GM19468 (cell line): ENCODE results near the gene MBP.
"Not testable (repeated sequence)": the region's sequence is repeated elsewhere in the genome, so short reads cannot be mapped to it uniquely, and the experiment has no call there.

ENCODE experiments used
- ATAC-seq: cut with Tn5 transposase; IDR thresholded peaks from one replicate; pipeline ENCODE4 v1.9.1; 2021; ENCODE audit warnings: mild to moderate bottlenecking, moderate library complexity, moderate number of reproducible peaks; ENCODE audit not compliant: unreplicated experiment; ENCODE audit errors: extremely low read depth

Gene MBP

DNA sequence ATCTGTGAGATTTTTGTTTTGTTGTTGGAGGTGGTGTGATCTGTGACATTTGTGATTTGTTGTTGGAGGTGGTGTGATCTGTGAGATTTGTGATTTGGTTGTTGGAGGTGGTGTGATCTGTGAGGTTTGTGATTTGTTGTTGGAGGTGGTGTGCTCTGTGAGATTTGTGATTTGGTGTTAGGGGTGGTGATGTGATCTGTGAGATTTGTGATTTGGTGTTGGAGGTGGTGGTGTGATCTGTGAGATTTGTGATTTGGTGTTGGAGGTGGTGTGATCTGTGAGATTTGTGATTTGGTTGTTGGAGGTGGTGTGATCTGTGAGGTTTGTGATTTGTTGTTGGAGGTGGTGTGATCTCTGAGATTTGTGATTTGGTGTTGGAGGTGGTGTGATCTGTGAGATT lies 165.3 kb downstream of the MBP start:
- ATAC-seq: not testable (repeated sequence)

- ATAC-seq: peak; percentile 23
Measured at GRCh38 chr18:76965555-76966151, 166.9 kb downstream of the MBP start.

- peak; percentile 34 for ATAC-seq
Measured at GRCh38 chr18:76963936-76964335, 168.6 kb downstream of the MBP start.

- ATAC-seq: no peak
Measured at GRCh38 chr18:76962851-76963250, 169.7 kb downstream of the MBP start.

DNA sequence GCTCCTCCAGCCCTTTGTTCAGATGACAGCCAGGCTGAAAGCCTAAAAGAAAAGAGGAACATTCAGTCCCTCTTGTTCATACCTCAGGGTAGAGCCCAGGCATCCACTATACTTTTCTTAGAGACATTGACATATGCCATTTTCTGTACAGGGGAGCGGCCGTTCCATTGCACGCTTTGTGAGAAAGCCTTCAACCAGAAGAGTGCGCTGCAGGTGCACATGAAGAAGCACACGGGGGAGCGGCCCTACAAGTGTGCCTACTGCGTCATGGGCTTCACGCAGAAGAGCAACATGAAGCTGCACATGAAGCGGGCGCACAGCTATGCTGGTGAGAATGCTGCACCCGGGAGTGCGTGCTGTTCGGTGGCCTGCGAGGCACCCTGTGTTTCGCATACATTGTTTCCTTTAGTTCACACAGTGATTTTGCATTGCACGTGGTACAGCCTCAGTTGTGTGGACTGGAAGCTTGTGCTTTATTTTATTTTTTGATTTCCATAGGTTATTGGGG lies 172.0 kb downstream of the MBP start:
- no peak for ATAC-seq

GRCh38 chr18:76959605-76960004 lies 173.0 kb downstream of the MBP start:
- no peak for ATAC-seq

GRCh38 chr18:76958692-76959341 lies 173.8 kb downstream of the MBP start:
- no peak for ATAC-seq

- no peak for ATAC-seq
Measured at GRCh38 chr18:76957384-76958355, 174.9 kb downstream of the MBP start.

GRCh38 chr18:76956648-76957047 lies 175.9 kb downstream of the MBP start:
- no peak for ATAC-seq

- ATAC-seq: no peak
Measured at GRCh38 chr18:76955524-76956170, 176.9 kb downstream of the MBP start.

DNA sequence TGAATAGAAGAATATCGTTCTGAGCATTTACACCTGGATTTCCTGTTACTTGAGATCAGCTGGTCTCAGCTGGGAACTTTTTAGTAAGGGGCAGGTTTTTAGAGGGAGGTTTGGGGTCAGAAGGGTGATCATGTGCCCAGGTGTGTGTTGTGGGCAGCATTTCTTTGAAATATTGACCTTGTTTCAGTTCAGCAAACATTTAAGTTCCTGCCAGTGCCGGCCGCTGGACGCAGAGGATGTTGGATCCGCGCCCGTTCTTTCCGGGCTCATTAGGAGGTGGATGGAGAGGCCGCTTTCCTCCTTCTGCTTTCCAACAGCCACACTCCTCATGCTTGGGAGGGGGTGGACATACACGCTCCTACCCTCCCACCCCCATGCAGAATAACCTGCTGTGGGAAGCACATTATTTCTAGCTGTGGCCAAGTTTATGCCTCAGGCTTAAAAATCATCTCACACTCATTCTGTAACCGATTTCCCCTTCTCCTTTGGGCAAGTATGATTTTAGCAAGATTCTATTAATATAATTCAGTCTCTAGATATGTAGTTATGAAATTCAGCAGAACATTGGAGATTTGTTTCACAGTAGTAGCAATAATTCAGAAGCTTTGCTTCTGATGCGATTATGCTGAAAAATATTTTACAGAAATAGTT lies 178.9 kb downstream of the MBP start:
- no peak for ATAC-seq

GRCh38 chr18:76953156-76953555 lies 179.4 kb downstream of the MBP start:
- no peak for ATAC-seq

DNA sequence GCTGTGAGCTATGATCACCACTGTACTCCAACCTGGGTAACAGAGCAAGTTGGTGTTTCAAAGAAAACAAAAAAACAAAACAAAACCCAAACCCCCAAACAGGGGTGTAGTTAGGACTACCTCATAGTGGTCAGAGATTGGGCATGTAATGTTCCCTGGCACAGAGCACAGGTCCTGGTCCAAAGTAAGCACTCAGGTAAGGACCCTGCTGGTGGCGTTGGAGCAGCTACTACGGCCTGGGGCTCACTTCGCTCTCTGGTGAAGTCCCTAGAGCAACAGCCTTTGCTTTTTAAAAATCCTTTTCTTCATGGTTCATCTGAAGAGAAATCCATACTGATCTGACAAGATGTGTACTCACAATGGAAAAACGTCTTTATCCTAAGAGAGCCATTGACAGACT lies 179.8 kb downstream of the MBP start:
- ATAC-seq: no peak

DNA sequence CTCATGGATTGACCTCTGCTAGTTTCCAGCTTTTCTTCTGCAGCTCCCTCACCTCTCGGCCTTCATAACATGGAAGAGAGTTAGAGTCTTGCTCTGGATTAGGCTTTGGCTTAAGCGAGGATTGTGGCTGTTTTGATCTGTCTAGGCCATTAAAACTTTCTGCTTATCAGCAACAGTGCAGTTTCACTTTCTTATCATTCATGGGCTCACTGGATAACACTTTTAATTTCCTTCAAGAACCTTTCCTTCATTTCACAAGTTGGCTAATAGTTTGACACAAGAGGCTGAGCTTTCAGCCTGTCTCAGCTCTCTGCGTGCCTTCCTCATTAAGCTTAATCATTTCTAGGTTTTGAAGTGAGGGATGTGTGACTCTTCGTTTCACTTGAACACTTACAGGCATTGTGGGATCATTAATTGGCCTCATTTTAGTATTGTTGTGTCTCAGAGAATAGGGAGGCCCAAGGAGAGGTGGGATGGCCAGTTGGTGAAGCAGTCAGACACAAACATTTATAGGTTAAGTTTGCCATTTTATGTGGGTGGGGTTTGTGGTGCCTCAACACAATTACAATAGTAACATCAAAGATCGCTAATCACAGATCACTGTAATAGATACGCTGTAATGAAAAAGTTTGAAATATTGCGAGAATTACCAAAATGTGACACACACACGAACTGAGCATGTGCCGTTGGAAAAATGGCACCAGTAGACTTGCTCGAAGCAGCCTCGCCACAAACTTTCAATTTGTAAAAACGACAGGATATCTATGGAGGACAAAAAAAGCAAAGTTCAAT lies 180.9 kb downstream of the MBP start:
- peak; percentile 37 for ATAC-seq

DNA sequence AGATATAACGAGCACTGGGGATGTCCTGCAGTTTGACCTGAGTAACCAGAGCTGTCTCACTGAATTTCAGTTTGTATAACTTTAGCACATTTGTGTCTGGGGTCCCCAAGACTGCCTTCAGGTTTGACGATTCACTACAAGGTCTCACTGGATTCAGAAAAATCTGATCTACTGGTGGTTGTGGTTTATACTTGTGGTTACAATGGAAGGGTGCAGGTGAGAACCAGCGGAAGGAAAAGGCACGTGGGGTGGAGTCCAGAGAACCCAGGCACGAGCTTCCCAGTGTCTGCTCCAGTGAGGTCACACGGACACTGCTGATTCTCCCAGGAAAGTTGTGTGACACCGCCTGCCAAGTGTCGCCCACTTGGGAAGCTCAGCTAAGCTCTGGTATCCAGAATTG lies 184.2 kb downstream of the MBP start:
- ATAC-seq: no peak

DNA sequence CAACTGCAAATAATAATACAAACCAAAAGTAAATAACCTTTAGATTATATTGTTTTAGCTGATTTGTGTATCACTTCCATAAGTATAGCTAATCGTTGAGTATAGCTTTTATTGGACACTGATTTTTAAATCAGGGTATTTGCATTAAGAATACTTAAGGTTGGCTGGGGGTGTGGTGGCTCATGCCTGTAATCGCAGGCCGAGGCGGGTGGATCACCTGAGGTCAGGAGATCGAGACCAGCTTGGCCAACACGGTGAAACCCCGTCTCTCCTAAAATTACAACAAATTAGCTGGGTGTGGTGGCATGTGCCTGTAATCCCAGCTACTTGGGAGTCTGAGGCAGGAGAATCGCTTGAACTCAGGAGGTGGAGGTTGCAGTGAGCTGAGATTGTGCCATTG lies 188.2 kb downstream of the MBP start:
- not testable (repeated sequence) for ATAC-seq

DNA sequence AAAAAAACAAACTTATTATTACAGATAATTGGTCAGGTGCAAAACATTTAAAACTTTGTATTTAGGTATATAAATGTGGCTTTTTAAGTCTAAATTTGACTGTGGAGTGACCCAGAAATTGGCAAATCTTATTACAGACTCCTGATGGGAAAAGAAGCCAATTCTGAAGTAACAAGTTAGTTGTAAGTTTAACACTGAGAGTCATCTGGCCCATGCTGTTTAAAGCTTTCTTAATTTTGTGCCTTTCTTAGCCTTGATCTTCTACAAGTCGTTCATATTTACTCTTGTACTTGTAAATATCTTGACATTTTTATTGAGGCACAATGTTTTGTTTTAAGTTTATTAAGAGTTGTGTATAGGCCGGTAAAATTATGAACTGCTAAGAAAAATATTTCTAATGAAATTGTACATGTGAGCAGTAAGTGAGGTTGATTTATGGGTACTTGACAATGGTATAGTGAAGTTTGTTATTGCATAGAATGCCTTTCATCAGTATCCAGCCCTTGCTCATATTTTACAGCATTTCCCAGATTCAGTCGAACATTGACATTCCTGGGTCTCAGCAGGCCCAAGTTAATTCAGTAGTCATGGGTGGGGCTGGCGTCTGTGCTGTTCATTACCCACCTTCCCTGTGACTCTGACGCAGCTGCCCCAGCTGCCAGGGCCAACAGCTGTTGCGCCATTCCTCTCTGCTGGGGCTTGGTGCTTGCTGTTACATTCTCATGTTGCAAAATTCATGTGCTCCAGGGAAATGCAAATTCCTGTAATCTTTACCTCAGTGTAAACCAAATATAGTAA lies 188.8 kb downstream of the MBP start:
- ATAC-seq: no peak

DNA sequence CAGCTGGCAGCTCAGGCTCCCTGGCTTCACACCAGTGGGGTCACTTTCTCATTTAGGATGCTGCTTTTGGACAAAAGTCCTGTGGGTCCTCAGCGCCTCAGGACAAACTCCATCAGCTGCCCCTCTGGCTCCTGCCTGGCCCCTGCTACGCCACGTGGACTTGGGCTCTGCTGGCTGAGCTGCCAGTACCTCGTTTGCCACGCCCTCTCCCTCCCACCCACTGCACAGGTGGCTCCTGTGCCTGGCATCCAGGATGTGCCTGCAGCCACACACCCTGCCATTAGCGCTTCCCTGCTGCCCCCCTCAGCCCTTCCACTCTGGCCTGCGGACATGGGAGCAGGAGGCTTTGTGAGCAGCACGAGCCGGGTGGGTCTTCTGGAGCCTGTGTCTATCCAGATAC lies 191.3 kb downstream of the MBP start:
- no peak for ATAC-seq
